ENCODE results near the gene HOXA13.
A peak's percentile ranks its signal among the peaks of the same experiment; 100 is the strongest.

HOXA13 gene

DNA sequence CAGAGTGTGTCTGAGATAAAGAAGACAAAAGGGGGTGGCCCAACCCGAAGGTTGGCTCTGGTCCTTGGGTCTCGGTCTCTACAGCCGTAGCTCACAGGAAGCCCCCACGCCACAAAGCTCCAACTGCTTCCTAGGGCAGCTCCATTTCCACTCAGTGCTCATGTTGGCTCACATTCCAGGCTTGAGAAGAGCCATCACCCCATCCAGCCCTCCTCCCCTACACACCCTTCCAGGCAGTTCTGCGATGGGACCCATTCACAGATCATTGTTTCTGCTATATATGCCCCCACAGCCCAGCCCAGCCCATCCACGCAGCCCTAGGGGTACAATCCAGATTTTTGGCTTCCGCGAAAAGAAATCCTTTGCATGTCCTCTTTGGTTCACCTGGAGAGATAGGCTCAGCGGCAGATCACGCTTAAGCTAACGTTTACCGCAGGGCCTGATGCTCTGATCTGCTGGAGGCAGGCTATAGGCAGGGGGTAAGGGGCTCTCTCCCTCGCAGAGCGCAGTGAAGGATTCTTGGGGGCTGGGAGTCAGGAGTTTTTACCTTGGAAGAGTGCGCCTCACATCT is 8.6 kb downstream of the HOXA13 start:
- Histone ChIP-seq H3K36me3 (ENCODE audit: control insufficient read depth in 4 of 4, insufficient read depth in 4 of 4, low read length in 3 of 4) (no peaks in the 10 kb centered on the region), H3K4me3 (ENCODE audit: control insufficient read depth in 1 of 7, extremely low read depth in 1 of 7, insufficient read depth in 4 of 7, low read depth in 2 of 7, low read length in 6 of 7) (no peak overlapping the region), H3K9me3 (ENCODE audit: control extremely low read depth in 1 of 5, control insufficient read depth in 4 of 5, insufficient read depth in 2 of 5, low read depth in 1 of 5, low read length in 4 of 5) (no peaks in the 10 kb centered on the region), H3K4me1 (ENCODE audit: control extremely low read depth in 1 of 4, control insufficient read depth in 4 of 4, insufficient read depth in 4 of 4, low read length in 3 of 4) (peaks cover 0 to 45% (median 38%) of the 10 kb centered on the region in 4 experiments), H3K27me3 (replicated peaks in 2 of 5; ENCODE audit: control insufficient read depth in 4 of 5, insufficient read depth in 5 of 5, low read length in 4 of 5) (peaks cover 38 to 100% (median 77%) of the 10 kb centered on the region in 5 experiments), H3K27ac (ENCODE audit: insufficient read depth in 1 of 2, low read depth in 1 of 2, low read length in 2 of 2, poor library complexity in 1 of 2, severe bottlenecking in 2 of 2) (no peak overlapping the region)
- POLR2A ChIA-PET, result no interaction called here
- DNase-seq, result no peak
- CTCF ChIA-PET, result interaction anchor here (1.0 to 5.4 kb wide), 5 partner anchors 9 to 1297 kb away, joined by 3 to 44 read pairs (median 3); partner anchors contain the start of gene HOXA10
- WGBS (ENCODE audit: insufficient coverage), result 16% methylated on average over 12 of the region's 15 CpGs

DNA sequence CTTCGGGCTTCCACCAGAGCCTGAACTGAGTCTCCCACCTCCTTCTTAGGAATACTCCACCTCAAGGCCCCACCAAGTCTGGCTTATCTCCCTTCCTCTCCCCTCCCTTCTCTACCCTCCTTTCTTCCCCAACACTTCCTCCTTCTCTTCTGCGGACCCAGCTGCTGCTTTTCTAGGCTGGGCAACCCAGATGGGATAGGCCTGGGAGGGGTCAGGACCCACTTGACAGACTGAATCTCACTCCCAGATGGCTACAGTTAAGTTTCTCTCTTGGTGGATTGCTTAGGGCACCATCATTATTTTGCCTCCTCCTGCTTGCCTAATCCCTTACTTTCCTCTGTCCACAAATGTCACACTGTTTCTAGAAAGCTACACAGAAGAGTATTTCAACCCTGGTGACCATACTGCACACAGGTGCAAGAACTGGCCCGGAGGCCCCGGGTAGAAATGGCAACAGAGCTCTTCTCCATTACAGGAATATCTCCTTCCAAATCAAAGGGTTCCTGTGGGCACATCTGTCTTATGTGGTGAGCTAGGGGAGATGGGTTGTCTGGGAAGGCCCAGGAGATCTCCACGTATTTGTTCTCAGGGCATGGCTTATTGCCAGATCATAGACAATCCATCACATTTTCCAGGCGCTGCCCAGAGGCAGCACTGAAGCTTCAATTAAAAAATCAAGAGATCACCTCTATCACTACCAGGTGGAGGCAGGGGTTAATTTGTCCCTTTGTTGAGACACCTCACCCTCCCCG is 9.7 kb downstream of the HOXA13 start:
- Histone ChIP-seq H3K27me3 (replicated peaks in 2 of 5; ENCODE audit: control insufficient read depth in 4 of 5, insufficient read depth in 5 of 5, low read length in 4 of 5) (peaks cover 31 to 100% (median 81%) of the 10 kb centered on the region in 5 experiments), H3K27ac (ENCODE audit: insufficient read depth in 1 of 2, low read depth in 1 of 2, low read length in 2 of 2, poor library complexity in 1 of 2, severe bottlenecking in 2 of 2) (no peak overlapping the region), H3K9me3 (ENCODE audit: control extremely low read depth in 1 of 5, control insufficient read depth in 4 of 5, insufficient read depth in 2 of 5, low read depth in 1 of 5, low read length in 4 of 5) (no peaks in the 10 kb centered on the region), H3K4me3 (ENCODE audit: control insufficient read depth in 1 of 7, extremely low read depth in 1 of 7, insufficient read depth in 4 of 7, low read depth in 2 of 7, low read length in 6 of 7) (peak overlapping the region in 1 of 7 experiments; percentile 13), H3K4me1 (ENCODE audit: control extremely low read depth in 1 of 4, control insufficient read depth in 4 of 4, insufficient read depth in 4 of 4, low read length in 3 of 4) (peaks cover 0 to 56% (median 47%) of the 10 kb centered on the region in 4 experiments), H3K36me3 (ENCODE audit: control insufficient read depth in 4 of 4, insufficient read depth in 4 of 4, low read length in 3 of 4) (no peaks in the 10 kb centered on the region)
- POLR2A ChIA-PET, result no interaction called here
- DNase-seq, result no peak
- WGBS (ENCODE audit: insufficient coverage), result 50% methylated on average over 1 of the region's 7 CpGs
- CTCF ChIA-PET, result interaction anchor here (1.0 to 5.4 kb wide), 7 partner anchors 8 to 1328 kb away, joined by 3 to 44 read pairs (median 3); partner anchors contain the start of gene HOXA10

DNA sequence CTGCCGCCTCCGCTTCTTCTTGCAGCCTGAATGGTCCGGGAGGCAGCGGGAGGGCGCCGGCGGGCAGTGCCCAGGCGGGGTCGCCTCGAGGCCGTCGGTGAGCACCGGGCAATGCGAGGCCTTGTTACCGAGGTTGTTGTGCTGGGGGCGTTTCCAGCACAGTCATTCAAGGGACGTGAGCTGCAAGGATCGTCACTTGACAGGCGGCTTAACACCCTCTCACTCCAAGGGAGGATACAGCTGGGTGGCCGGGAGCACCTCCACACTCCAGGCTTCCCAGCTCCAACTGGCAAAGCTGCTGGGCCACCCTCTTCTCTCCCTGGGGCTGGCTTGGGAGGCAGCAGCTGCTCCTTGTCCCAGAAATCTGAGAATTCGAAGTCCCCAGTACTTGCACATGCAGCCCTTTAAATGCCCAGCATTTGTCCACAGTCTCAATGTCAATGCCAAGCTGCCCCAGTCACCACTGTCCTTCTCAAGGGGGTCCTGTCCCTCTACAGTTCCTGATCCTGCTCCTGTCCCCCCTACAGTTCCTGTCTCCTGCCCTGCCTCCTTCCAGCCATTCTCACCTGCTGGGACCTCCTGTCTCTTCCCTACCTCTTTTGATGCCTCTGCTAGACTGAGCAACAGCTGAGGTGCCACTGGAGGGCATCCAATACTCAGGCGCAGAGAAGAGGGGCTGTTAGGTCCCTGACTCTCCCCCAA is 10.4 kb downstream of the HOXA13 start:
- ChIA-PET POLR2A (no interaction called here), CTCF (interaction anchor here (1.0 to 5.4 kb wide), 5 partner anchors 7 to 1327 kb away, joined by 3 to 44 read pairs (median 4); partner anchors contain the start of gene HOXA10)
- Histone ChIP-seq H3K9me3 (ENCODE audit: control extremely low read depth in 1 of 5, control insufficient read depth in 4 of 5, insufficient read depth in 2 of 5, low read depth in 1 of 5, low read length in 4 of 5) (no peaks in the 10 kb centered on the region), H3K4me3 (ENCODE audit: control insufficient read depth in 1 of 7, extremely low read depth in 1 of 7, insufficient read depth in 4 of 7, low read depth in 2 of 7, low read length in 6 of 7) (peak overlapping the region in 3 of 7 experiments; percentile 53 to 68 (median 60)), H3K27me3 (replicated peaks in 2 of 5; ENCODE audit: control insufficient read depth in 4 of 5, insufficient read depth in 5 of 5, low read length in 4 of 5) (peaks cover 27 to 100% (median 76%) of the 10 kb centered on the region in 5 experiments), H3K4me1 (ENCODE audit: control extremely low read depth in 1 of 4, control insufficient read depth in 4 of 4, insufficient read depth in 4 of 4, low read length in 3 of 4) (peaks cover 0 to 63% (median 54%) of the 10 kb centered on the region in 4 experiments), H3K36me3 (ENCODE audit: control insufficient read depth in 4 of 4, insufficient read depth in 4 of 4, low read length in 3 of 4) (no peaks in the 10 kb centered on the region), H3K27ac (ENCODE audit: insufficient read depth in 1 of 2, low read depth in 1 of 2, low read length in 2 of 2, poor library complexity in 1 of 2, severe bottlenecking in 2 of 2) (no peak overlapping the region)
- peak in 1 of 3 donors; percentile 49 for DNase-seq
- WGBS (ENCODE audit: insufficient coverage), result 7% methylated on average over 22 of the region's 22 CpGs

DNA sequence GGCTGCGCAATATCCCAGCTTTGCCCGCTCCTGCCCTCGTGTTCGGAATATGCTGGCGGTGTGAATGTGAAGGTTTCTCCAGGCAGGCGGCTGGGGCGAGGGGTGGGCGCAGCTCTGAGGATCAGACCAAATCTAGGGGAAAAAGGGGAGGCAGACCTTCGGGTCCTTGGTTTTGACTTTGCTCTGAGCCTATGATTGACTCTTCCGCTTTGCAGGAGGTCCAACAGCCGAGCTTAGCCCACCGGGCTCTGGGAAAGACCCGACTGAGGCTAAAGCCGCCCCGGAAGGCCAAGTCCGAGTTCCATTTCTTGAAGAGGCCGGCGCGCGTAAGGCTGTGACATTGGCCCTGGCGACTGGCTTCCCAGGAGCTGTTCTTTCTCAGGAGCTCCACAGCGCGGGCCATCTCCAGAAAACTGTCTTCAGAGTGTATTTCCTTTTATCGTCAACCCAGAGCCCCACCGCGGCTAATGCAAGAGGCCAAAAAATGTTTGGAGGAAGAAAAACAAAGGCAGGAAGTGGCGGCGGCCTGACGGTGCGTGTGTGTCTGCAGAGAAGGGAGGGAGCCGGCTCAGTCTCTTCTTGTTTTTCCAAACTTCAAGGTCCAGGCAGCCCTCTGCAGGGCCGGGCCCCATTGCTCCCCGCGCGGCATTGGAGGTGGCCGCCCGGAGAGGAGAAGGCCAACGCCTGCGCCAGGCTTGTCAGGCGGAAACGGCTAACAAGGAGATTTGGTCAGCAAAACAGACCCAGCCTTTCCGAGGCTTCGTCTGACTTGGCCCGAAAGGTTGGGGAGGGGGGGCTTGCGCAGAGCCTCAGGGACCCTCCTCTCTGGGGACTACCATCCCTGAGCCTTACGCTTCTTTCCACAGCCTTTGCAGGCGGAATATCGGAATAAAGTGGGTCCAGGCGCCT is 11.3 kb downstream of the HOXA13 start:
- no peaks in the 10 kb centered on the region for H3K9me3 ChIP-seq (ENCODE audit: control extremely low read depth in 1 of 5, control insufficient read depth in 4 of 5, insufficient read depth in 2 of 5, low read depth in 1 of 5, low read length in 4 of 5)
- peaks cover 0 to 70% (median 61%) of the 10 kb centered on the region in 4 experiments for H3K4me1 ChIP-seq (ENCODE audit: control extremely low read depth in 1 of 4, control insufficient read depth in 4 of 4, insufficient read depth in 4 of 4, low read length in 3 of 4)
- H3K4me3 ChIP-seq (ENCODE audit: control insufficient read depth in 1 of 7, extremely low read depth in 1 of 7, insufficient read depth in 4 of 7, low read depth in 2 of 7, low read length in 6 of 7), result peak overlapping the region in 5 of 7 experiments; percentile 53 to 68 (median 60)
- peaks cover 21 to 100% (median 74%) of the 10 kb centered on the region in 5 experiments for H3K27me3 ChIP-seq (replicated peaks in 2 of 5; ENCODE audit: control insufficient read depth in 4 of 5, insufficient read depth in 5 of 5, low read length in 4 of 5)
- POLR2A ChIA-PET, result interaction anchor here (1.8 kb wide), 1 partner anchor 18 kb away, joined by 6 read pairs; no protein-coding TSS in a partner anchor
- no peaks in the 10 kb centered on the region for H3K36me3 ChIP-seq (ENCODE audit: control insufficient read depth in 4 of 4, insufficient read depth in 4 of 4, low read length in 3 of 4)
- DNase-seq, result peak in 1 of 3 donors; percentile 56
- 4% methylated on average over 48 of the region's 49 CpGs for WGBS (ENCODE audit: insufficient coverage)
- no peak overlapping the region for H3K27ac ChIP-seq (ENCODE audit: insufficient read depth in 1 of 2, low read depth in 1 of 2, low read length in 2 of 2, poor library complexity in 1 of 2, severe bottlenecking in 2 of 2)
- CTCF ChIA-PET, result interaction anchor here (0.8 to 5.4 kb wide), 4 partner anchors 12 to 831 kb away, joined by 3 to 44 read pairs (median 4); partner anchors contain the start of gene HOXA10

DNA sequence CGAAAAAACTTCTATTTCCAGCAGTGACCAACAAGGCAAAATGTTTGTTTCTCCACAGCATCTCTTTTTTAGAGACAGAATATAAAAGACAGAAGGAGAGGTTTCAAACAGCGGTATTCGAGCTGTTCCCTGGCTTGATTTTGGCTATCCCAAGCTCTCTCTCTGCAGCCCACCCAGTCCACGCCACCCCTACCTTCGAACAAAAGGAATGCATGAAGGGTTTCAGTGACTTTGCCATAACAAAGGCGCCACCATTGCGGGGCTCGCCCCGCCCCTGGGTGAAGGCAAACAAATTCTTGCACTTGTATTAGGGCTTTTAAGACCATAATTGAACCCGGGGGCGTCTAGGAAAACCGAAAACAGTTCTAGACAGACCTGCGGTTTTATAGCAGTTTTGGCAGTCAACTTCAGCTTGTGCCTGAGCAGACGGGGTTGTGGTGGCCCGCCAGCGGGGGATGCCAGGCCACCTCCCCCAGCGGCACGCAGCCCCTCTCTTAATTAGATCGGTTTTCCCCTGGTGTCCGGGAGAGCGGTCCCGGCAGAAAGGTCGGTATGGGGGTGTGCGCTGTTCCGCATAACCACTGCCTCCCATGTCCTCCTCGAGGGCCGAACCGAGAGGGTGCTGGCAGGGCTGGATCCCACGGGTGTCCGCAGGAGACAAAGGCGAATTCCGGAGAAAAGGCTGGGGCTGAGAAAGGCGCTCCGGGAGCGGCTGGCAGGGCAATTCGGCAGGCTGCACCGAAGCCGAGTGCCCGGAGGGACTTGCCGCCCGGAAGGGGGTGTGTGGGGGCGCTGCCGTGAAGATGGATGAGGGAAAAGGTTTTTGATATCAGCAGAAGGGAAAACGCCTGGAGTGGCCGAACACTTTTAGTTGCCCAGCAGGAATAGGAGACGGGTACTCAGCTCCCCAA is 12.2 kb downstream of the HOXA13 start:
- no peaks in the 10 kb centered on the region for H3K36me3 ChIP-seq (ENCODE audit: control insufficient read depth in 4 of 4, insufficient read depth in 4 of 4, low read length in 3 of 4)
- POLR2A ChIA-PET, result interaction anchor here (1.8 kb wide), 1 partner anchor 17 kb away, joined by 6 read pairs; no protein-coding TSS in a partner anchor
- 6% methylated on average over 39 of the region's 46 CpGs for WGBS (ENCODE audit: insufficient coverage)
- peaks cover 19 to 100% (median 77%) of the 10 kb centered on the region in 5 experiments for H3K27me3 ChIP-seq (replicated peaks in 2 of 5; ENCODE audit: control insufficient read depth in 4 of 5, insufficient read depth in 5 of 5, low read length in 4 of 5)
- peak in 1 of 3 donors; percentile 55 for DNase-seq
- H3K27ac ChIP-seq (ENCODE audit: insufficient read depth in 1 of 2, low read depth in 1 of 2, low read length in 2 of 2, poor library complexity in 1 of 2, severe bottlenecking in 2 of 2), result no peak overlapping the region
- peak overlapping the region in 4 of 7 experiments; percentile 32 to 68 (median 51) for H3K4me3 ChIP-seq (ENCODE audit: control insufficient read depth in 1 of 7, extremely low read depth in 1 of 7, insufficient read depth in 4 of 7, low read depth in 2 of 7, low read length in 6 of 7)
- H3K4me1 ChIP-seq (ENCODE audit: control extremely low read depth in 1 of 4, control insufficient read depth in 4 of 4, insufficient read depth in 4 of 4, low read length in 3 of 4), result peaks cover 0 to 72% (median 63%) of the 10 kb centered on the region in 4 experiments
- CTCF ChIA-PET, result interaction anchor here (0.8 to 5.4 kb wide), 6 partner anchors 8 to 1291 kb away, joined by 3 to 44 read pairs (median 4); partner anchors contain the start of gene HOXA10
- peaks cover 0 to 2% (median 0%) of the 10 kb centered on the region in 5 experiments for H3K9me3 ChIP-seq (ENCODE audit: control extremely low read depth in 1 of 5, control insufficient read depth in 4 of 5, insufficient read depth in 2 of 5, low read depth in 1 of 5, low read length in 4 of 5)

All from common myeloid progenitor, CD34-positive (primary cell).